HG02884 (cell line): ENCODE data around the gene EAF2.

Source experiments
- ATAC-seq: cut with Tn5 transposase; IDR thresholded peaks from one replicate; pipeline ENCODE4 v1.9.1; 2021; ENCODE audit warnings: mild to moderate bottlenecking, moderate library complexity; ENCODE audit not compliant: unreplicated experiment

The EAF2 gene

DNA sequence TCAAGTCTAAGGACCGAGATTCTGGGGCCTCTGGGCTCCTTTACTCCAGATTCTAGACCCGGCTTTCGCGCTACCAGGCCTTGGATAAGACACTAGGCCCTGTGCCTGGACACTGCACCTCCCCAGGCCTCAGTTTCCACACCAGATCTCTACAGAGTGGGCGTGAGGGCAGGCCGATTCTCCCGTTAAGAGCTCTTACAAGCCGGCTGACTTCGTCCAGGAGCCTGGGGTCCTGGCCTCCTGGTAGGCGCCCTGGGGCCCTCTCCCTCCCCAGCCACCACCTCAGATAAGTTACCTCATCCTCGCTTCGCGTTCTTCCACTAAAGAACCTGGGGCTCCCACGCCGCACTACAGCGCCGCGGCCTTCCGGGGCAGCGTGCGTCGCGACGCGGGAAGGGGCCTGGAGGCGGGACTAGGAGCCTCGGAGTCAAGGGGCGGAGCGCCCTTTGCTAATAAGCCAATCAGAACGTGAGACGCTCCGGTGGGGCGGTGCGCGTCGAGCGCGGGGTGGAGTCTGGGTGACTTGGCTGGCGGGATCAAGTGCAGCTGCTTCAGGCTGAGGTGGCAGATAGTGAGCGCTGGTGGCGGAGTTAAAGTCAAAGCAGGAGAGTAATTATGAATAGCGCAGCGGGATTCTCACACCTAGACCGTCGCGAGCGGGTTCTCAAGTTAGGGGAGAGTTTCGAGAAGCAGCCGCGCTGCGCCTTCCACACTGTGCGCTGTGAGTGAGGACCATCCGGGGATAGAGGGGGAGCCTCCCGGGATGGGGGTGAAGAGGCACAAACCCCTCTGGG, at the start of gene EAF2, which contains the start of gene IQCB1:
TSS of gene EAF2 (plus strand) at position 539 of the 794 bp plus-strand sequence. CDS start at position 616, 77 bp downstream.
TSS of gene IQCB1 (minus strand) at position 390 of the 794 bp plus-strand sequence. CDS start 6,100 bp downstream, outside the sequence.
- ATAC-seq, result peak; percentile 97

DNA sequence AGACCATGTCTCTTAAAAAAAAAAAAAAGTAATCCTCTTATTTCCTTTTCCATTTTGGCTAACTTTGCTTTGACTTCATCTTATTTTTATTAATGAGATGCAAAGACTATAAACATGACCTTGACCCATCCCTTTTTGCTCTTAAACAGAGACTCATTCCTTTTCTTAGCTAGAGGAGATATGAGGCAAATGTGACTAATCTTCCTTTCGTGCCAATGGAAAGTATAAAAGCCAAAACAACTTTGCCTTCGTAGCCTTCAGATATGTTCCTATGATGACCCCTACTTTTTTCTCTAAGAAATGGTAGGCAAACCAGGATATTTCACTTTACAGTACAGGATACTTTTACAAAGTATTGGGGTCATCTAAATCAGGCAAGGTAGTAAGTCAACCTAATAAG, 48.5 kb upstream of the EAF2 start:
- no peak for ATAC-seq

DNA sequence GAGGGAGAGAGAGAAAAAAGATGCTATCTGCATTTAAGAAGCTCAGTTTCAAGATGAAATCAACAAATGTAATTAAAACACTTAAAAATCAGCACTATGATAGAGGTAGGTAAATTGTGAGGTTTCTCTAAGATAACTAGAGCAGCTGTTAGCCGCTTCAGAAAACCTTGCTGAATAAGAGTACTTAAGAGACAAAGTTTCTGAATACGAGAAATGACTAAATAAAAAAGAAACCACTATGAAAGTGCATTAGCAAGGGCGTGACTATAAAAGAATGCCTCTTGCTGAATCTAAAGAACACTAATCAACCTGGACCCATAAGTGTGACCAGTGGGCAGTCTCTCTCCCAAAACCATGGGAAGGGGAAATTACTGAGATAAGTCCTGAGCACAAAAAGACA, 41.9 kb upstream of the EAF2 start:
- peak; percentile 64 for ATAC-seq

DNA sequence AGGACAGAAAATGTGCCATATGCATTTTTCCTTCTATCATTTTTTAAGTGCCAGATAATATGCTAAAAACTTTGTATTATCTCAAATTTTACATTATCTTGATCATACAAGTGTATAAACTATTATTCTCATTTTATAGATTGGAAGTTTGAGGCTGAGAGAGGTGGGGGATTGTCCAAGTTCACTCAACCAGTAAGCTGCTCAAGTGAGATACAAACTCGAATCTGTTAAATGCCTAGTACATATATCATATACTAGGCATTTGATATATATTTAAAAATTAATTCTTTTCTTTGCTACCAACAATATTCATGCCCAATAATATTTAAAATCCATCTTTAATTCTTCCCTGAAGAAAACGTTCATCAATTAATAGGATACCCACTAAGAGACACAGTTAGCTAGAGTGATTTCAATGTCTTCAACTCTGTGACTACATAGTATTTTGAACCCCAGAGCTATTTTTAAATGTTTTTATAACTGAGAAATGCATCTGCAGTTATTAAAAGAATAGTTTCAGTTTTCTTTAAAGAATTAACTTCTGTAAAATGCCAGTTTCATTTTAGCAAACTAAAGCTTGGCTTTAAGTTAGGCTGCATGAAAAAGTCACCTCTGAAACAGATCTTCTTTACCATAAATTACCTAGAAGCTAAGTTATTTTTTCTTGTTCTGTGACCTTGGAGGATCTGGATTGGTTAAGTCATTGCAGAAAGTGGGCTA, 40.6 kb upstream of the EAF2 start:
- ATAC-seq, result no peak

DNA sequence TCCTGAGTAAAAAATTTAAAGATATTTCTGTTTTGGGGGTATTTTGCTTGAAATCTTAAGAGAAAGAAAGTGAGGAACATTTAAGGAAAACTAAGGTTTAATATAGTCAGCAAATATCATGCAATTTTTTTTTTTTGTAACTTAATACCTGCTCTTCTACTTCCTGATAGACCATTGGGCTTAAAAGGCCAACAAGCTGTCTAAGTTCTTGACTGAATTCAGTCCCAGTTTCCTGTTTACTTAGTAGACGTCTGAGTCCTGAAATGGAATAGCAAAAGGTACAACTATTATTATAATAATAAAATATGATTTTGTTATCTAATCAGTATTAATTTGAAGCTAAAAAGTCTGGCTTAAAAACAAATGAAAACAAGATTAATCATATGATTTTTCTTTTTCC, 38.0 kb upstream of the EAF2 start:
- ATAC-seq, result no peak

DNA sequence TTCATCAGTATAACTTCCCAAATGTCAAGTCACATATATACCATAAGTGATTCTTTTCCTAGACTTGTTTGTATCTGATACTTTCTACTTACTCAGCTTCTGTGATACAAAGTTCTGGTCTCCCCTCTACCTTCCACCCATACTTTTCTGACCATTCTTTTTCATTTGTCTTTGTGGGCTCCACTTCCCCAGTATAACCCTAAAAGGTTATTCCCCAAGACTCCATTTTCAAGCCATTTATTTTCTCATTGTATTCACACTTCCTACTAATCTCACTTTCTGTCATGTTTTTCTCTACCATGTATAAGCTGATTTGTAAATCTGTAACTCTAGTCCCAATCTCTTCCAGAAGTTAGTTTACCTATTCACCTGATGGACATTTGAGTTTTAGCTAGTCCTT, 34.1 kb upstream of the EAF2 start:
- no peak for ATAC-seq

DNA sequence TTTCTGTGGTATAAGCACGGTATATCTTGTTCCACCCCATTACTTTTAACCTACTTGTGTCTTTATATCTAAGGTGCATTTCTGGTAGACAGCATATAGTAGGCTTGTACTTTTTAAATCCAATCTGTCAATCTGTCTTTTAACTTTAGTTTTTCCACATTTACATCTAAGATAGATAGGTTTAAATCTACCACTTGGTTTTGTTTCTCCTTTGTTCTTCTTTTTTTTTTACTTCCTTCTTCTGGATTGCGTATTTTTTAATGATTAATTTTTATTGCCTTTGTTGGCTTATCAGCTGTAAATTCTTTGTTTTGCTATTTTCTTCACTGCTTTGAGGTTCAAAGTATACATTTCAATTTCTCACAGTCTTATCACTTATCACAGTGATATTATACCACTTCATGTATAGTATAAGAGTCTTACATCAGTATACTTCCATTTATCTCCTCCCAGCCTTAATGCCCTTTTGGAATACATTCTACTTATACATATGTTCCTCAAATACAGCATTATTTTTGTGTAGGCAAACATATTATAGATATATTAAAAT, 31.2 kb upstream of the EAF2 start:
- no peak for ATAC-seq

DNA sequence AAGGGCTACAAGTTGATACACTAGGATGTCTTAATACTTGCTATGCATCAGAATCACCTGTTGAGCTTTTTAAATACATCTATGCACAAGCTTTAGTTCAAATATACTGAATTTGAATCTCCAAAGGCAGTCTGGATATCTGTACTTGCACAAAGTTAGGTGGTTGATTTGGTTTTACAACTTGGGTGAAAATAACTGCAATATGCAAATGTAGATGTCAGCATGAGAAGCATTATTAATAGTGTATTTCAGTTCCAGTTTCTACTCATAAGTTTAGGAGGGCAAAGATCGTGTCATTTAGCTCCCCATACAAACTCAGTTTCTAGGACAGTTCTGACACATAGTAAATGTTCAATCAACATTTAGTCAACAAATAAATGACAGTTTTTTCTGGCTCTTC, 25.8 kb upstream of the EAF2 start:
- ATAC-seq, result peak; percentile 92

DNA sequence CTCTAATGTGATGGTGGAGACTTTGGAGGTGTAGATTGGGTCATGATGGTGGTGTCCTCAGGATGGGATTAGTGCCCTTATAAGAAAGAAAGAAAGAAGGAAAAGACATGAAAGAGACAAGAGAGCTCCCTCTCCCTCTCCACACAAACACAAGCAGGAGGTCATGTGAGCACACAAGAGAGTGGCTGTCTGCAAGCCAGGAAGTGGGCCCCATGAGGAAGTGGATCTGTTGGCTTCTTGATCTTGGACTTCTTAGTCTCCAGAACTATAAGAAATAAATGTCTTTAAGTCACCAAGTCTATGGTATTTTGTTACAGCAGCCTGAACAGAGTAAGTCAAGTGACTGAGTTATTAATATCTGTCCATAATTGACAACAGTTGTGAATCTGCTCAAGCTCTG, 17.3 kb upstream of the EAF2 start:
- no peak for ATAC-seq

DNA sequence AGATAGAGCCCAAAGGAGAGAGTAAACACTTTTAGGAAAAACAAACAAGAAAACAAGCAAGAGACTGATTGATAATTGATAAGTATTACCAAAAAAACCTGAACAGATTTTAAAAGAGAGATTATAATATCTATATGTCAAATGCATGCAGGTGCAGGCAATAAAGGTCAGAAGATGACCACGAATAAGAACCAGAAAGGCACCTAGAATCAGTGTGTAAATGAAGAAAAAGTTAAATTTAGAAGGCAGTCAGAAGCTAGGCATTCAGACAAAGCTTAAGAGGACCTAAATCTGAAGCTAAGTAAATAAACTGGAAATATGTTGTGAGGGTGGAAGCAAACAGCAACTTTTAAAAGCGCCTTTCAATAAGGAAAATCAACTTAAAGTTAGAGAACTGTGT, 16.4 kb upstream of the EAF2 start:
- ATAC-seq, result no peak

DNA sequence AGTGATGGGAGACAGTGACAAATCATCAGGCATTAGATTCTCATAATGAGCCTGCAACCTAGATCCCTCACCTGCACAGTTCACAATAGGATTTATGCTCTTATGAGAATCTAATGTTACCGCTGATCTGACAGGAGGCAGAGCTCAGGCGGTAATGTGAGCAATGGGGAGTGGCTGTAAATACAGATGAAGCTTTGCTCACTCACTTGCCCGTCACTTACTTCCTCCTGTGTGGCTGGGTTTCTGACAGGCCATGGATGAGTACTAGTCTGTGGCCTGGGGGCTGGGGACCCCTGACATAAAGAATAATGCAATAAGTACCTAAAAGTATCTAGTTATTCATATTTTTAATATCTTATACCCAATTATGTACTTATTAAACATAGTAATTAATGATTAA, 15.8 kb upstream of the EAF2 start:
- no peak for ATAC-seq

DNA sequence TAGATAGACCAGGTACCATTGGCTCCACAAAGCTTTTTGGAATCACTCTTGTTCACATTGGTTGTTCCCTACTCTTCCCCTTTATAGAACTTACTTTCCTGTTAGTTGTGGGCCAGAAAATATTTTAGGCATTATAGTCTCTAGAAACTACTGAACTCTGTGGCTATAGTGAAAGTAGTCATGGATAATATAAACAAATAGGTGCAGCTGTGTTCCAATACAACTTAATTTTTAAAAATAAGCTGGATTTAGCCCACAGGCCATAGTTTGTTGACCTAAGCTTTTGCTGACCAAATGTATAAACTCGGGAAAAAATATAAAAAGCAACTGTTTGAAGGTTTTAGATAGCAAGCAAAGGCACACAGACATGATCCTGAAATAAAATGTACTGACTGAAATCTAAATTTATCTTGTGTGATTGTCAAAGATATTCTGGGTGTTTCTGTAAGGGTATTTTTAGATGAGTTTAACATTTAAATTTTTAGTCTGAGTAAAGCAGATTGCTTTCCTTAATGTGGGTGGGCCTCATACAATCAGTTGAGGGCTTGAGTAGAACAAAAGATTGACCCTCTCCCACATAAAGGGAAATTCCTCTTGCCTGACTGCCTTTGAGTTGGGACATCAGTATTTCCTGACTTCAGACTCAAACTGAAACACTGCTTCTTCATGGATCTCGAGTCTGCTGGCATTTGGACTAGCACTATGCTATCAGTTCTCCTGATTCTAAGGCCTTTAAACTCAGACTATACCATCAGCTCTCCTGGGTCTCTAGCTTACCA, 13.4 kb upstream of the EAF2 start:
- no peak for ATAC-seq

DNA sequence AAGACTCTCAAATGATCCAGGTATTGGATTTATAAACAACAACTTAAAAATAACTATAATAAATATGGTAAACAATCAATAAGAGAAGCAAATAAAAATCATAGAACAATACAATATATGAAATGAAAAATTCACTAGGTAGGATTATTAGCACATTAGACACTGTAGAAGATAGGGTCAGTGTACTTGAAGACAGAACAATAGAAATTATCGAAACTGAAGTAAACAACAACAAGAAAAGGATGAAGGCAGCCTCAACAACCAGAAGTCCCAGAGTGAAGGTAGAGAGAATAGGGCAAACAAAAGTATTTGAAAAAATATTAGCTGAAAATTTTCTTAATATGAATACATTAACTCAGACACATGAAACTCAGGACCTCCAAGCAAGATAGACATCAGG, 12.0 kb upstream of the EAF2 start:
- no peak for ATAC-seq

DNA sequence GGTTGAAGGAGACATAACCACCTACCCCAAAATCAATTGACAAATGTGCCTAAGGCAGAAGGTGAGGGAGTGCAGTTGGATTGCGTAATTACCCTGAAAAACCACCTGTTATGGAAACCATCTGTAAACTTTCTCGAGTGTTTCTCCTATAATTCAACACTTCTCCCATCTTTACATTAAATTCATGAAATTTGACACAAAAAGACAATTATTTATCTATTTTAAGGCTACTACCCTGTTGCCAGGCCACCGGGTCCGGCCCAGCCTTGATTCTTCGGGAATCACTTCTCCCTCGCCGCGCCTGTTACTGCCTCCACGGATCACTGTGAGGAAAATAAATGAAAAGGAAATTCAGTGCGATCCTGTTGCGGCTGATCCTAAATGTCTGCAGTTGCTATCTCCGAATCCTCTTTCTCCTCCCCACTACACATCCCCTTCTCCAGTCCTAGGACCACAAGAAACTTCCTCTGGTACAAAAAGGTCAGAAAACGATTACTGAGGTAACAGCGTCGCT, 795 bp upstream of the EAF2 start:
- ATAC-seq, result no peak

DNA sequence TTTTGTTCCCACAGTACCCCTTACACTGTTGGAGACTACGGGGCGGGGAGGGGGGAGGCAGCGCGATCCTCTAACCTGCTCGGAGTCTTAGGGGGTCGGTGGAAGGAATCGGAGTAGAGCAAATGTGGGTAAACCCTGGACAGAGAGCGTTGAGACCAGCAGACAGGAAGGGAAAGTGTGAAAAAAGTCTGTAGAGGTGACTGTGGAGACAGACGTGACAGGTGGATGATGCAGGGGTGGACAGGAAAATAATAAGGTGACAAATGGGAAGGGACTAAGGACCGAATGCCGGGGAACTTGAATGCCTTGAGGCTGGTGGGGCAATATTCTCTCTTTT, 424 bp downstream of the EAF2 start:
- ATAC-seq, result peak; percentile 3

DNA sequence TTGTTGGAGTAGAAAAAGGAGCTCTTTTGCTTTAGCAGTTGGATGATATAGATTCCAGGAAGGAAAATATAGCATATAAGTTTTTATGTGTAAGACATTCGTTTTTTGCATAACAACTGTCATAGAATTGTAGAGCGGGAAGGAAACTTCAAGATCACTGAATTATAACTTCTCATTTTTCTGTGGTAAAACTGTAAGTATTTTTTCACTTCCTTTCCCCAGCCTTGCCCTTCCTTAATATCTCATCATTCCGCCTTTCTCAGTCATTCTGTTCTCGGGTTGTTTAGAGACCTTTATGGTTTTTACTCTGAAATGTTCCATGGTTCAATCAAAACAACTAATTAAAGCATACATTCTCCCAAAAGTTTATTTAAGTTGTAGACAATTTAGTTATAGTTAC, 1.1 kb downstream of the EAF2 start:
- no peak for ATAC-seq

DNA sequence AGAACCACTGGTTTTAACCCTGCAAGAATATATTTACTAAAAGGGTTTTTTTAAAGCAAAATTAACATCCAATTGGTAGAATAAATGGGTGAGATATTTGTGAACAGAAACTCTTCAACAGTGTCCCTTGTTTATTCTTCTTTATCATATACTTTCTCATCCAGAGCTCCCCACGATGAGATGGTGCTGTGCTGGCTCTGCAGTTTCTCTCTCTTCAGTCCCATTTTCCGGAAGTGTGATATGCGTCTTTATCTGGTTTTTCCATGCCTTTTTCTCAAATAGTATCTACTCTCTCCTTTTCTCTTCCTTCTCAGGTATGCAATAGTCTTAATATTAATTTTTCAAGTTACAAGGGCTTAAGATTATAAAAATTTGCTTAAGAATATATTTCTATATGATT, 1.5 kb downstream of the EAF2 start:
- ATAC-seq, result no peak

DNA sequence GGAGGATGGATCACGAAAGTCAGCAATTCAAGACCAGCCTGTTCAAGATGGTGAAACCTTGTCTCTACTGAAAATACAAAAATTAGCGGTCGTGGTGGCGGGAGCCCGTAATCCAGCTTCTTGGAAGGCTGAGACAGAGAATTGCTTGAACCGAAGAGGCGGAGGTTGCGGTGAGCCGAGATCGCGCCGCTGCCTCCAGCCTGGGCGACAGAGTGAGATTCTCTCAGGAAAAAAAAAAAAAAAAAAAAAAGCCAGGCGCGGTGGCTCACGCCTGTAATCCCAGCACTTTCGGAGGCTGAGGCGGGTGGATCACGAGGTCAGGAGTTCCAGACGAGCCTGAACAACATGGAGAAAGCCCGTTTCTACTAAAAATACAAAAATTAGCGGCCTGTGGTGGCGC, 5.0 kb downstream of the EAF2 start:
- no peak for ATAC-seq

DNA sequence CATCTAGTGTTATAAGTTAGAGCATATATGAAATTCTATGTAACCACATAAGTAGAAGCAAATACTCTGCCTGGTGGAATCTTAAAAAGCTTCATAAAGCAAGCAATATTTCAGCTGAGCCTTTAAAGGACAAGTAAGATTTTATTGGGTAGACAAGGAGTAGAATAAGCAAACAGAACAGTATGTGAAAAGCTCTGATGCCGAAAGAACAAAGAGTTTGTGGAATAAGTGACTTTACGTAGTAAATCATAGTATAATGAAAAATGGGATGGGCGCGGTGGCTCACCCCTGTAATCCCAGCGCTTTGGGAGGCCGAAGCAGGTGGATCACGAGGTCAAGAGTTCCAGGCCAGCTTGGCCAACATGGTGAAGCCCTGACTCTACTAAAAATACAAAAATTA, 9.9 kb downstream of the EAF2 start:
- no peak for ATAC-seq

DNA sequence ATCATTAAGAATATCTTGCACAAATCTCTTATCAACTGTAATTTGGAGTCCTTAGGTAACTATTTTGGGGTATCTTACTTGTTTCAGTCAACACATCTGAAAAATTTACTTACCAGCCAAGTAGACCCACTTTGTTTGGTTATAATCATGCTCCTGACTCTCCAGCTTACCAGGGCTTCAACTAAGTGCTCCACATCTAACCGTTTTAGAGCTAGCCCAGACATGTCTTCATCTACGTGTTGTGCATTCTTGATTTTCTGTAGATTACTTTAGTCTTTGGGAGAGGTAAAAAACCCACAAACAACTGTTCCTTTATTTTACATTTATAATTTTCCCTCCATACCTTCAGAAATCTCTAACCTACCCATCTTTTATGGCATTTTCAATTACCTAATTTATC, 17.2 kb downstream of the EAF2 start:
- no peak for ATAC-seq

DNA sequence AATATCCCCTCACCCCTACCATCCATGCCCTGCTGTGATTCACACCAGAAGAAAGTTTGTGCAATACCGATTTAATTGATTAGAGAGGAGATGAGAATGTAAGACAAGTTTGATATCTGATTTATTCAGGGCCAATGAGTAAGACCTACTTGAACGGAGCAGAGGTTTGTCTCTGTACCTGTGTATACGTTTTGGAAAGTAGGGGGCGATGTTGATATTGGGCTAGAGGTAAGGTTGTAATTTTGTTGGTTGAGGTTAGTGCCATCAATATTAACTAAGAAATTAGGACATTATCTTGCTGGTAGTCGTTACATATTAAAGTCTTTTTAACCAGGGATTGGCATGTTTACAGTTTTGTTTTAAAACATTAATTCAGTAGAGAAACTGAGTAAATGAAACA, 20.5 kb downstream of the EAF2 start:
- ATAC-seq, result no peak
